Measurements from ENCODE around the gene MEI1.
A peak's percentile ranks its signal among the peaks of the same experiment; 100 is the strongest.

MEI1 gene

DNA sequence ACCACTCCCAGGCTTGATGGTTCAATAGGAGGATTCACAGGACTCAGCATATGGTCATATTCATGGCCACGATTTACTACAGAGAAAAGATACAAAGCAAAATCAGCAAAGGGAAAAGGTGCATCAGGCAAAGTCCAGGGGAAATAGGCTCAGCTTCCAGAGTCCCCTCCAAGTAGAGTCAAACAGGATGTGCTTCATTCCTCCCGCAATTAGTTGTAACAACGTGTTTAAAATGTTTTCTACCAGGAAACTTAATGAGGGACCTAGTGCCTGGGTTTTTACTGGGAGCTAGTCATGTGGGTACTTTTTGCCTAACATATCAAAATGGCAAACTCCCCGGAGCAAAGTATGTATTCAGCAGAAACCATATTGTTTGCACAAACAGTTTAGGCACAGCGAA, 118.7 kb downstream of the MEI1 start:
- Histone ChIP-seq H3K9ac (ENCODE audit: low read depth, low read length) (no peak overlapping the region), H3K4me1 (ENCODE audit: control insufficient read depth, insufficient read depth, low read length) (peaks cover 8% of the 10 kb centered on the region), H3K27me3 (ENCODE audit: control insufficient read depth, insufficient read depth, low read length) (no peaks in the 10 kb centered on the region), H3K36me3 (ENCODE audit: insufficient read depth, low read length) (no peaks in the 10 kb centered on the region), H3K9me3 (replicated peaks; ENCODE audit: low read length) (no peaks in the 10 kb centered on the region), H3K4me3 (ENCODE audit: low read length) (no peak overlapping the region), H3K4me2 (ENCODE audit: low read length) (no peak overlapping the region)

DNA sequence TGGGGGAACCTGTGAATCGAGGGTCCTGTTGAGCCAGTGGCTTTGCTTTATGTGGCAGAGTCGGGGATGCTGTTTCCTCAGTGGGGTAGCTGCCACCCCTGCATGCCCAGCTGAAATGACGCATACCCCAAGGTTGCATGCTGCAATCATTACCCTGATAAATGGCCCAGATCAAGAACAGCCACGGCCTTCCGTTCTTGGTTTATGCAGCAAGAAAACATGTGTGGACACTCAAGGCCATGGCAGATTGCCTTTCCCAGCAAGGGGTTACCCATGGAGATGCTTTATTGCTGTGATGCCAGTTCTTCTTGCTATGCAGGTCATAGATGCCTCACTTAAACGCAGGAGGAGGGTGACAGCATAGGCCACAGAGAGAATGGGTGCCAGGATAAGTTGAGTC, 119.3 kb downstream of the MEI1 start:
- Histone ChIP-seq H3K4me3 (ENCODE audit: low read length) (no peak overlapping the region), H3K4me2 (ENCODE audit: low read length) (no peak overlapping the region), H3K27me3 (ENCODE audit: control insufficient read depth, insufficient read depth, low read length) (no peaks in the 10 kb centered on the region), H3K4me1 (ENCODE audit: control insufficient read depth, insufficient read depth, low read length) (peaks cover 8% of the 10 kb centered on the region), H3K9ac (ENCODE audit: low read depth, low read length) (no peak overlapping the region), H3K9me3 (replicated peaks; ENCODE audit: low read length) (no peaks in the 10 kb centered on the region), H3K36me3 (ENCODE audit: insufficient read depth, low read length) (no peaks in the 10 kb centered on the region)

DNA sequence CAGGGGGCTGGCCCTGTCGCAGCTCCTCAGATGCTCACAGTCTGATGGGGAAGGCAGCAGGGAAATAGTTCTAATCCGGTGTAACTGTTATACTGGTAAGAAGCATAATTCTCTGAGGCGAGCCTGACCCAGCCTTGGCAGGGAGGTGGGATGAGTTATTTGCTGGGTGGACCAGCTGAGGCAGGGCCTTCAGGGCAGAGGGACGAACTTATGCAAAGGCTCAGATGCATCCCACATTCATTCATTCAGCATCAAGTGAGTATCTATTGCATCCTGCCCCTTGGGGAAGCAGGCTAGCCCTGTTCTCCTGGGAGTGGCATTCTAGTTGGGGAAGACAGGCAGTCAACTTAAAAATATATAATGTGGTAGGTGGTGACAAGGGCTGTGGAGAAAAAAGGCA, 120.0 kb downstream of the MEI1 start:
- peaks cover 12% of the 10 kb centered on the region for H3K4me1 ChIP-seq (ENCODE audit: control insufficient read depth, insufficient read depth, low read length)
- H3K9me3 ChIP-seq (replicated peaks; ENCODE audit: low read length), result no peaks in the 10 kb centered on the region
- no peak overlapping the region for H3K4me3 ChIP-seq (ENCODE audit: low read length)
- no peaks in the 10 kb centered on the region for H3K27me3 ChIP-seq (ENCODE audit: control insufficient read depth, insufficient read depth, low read length)
- H3K4me2 ChIP-seq (ENCODE audit: low read length), result no peak overlapping the region
- H3K9ac ChIP-seq (ENCODE audit: low read depth, low read length), result no peak overlapping the region
- no peaks in the 10 kb centered on the region for H3K36me3 ChIP-seq (ENCODE audit: insufficient read depth, low read length)

DNA sequence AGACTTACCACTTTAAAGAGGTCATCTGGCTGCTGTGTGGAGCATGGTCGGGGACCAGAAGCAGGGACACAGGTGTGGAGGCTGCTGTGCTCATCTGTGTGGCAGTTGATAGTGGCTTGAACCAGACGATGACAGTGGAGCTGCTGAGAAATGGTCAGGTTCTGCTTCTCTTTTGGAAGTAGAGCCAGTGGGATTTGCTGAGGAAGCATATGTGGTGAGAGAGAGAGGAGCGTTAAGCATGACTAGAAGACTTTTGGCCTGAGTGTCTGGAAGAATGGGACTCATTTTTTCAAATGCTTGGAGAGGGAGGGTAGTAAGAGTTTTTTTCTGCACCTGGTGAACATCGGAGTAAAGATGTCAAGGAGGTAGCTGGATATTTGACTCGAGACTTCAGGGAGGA, 121.1 kb downstream of the MEI1 start:
- Histone ChIP-seq H3K4me3 (ENCODE audit: low read length) (no peak overlapping the region), H3K4me2 (ENCODE audit: low read length) (no peak overlapping the region), H3K27me3 (ENCODE audit: control insufficient read depth, insufficient read depth, low read length) (no peaks in the 10 kb centered on the region), H3K4me1 (ENCODE audit: control insufficient read depth, insufficient read depth, low read length) (peaks cover 19% of the 10 kb centered on the region), H3K9ac (ENCODE audit: low read depth, low read length) (no peak overlapping the region), H3K9me3 (replicated peaks; ENCODE audit: low read length) (no peaks in the 10 kb centered on the region), H3K36me3 (ENCODE audit: insufficient read depth, low read length) (no peaks in the 10 kb centered on the region)

DNA sequence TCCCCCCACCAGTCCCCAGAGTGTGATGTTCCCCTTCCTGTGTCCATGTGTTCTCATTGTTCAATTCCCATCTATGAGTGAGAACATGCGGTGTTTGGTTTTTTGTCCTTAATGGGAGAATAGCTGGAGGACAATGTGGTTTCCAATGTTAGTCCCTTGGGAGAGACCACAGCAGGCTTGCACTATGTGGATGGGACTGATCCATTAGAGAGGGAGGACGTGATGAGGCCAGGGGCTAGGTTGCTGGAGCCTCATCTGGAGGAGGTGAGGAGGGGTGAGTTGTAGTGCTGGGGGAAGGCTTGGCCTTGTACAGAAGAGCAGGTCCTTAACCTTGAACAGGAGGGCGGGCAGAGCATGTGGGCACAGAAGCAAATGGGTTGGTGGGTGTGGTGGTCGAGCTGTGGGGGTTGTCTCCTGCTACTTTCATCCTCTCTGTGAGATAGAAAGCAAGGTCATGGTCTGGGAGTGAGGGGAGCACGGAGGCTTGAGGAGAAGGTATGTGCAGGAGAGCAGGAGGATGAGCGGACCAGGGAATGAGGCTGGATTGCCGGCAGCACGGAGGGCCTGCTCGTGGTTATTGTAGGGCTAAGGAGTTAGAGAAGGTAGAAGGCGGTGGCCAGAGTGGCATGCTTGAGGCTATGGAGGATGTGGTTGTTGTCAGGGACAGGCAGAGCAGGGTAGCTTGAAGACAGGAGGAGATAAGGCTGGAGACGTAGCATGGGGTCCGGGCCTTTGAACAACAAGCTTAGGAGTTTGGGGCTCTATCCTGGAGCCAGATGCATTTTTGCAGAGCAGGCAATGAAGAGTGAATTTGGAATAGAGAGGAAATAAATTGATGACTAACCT, 122.4 kb downstream of the MEI1 start:
- H3K4me2 ChIP-seq (ENCODE audit: low read length), result no peak overlapping the region
- H3K4me3 ChIP-seq (ENCODE audit: low read length), result no peak overlapping the region
- H3K4me1 ChIP-seq (ENCODE audit: control insufficient read depth, insufficient read depth, low read length), result peaks cover 24% of the 10 kb centered on the region
- H3K27me3 ChIP-seq (ENCODE audit: control insufficient read depth, insufficient read depth, low read length), result no peaks in the 10 kb centered on the region
- H3K36me3 ChIP-seq (ENCODE audit: insufficient read depth, low read length), result no peaks in the 10 kb centered on the region
- H3K9ac ChIP-seq (ENCODE audit: low read depth, low read length), result no peak overlapping the region
- H3K9me3 ChIP-seq (replicated peaks; ENCODE audit: low read length), result no peaks in the 10 kb centered on the region

DNA sequence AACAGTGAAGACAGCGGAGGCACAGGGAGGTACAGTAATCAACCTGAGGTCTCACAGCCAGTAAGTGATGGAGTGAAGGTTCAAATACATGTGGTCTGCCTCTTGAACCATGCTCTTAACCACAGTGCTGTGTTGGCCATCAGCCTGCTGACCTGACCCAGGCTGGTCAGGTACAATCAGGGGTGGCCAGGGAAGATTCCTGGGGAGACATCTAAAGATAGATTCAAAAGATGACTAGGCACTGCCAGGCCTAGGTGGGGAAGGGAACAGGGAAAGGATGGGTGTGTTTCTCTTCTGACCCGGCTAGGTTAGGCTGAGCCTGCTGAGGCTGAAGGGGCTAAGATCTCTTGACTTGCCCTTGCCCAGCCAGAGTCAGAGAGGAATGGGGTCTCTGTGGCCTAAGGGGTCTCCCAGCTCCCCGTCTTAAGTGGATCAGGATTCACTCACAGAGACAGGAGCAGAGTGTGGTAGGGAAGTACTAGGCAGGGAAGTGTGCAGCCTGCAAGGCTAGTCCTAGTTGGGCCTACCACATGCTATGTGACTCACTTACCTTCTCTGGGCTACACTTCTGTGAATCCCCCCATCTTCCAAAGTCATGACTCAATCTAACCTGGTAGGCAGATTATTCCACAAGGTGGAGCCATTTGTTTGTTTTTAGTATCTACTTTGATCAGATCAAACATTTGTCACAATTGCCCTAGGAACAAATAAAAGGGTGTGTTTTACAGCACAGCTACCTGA, 123.2 kb downstream of the MEI1 start:
- H3K4me3 ChIP-seq (ENCODE audit: low read length), result no peak overlapping the region
- no peaks in the 10 kb centered on the region for H3K27me3 ChIP-seq (ENCODE audit: control insufficient read depth, insufficient read depth, low read length)
- H3K4me1 ChIP-seq (ENCODE audit: control insufficient read depth, insufficient read depth, low read length), result peaks cover 30% of the 10 kb centered on the region
- H3K9me3 ChIP-seq (replicated peaks; ENCODE audit: low read length), result no peaks in the 10 kb centered on the region
- no peak overlapping the region for H3K9ac ChIP-seq (ENCODE audit: low read depth, low read length)
- H3K36me3 ChIP-seq (ENCODE audit: insufficient read depth, low read length), result no peaks in the 10 kb centered on the region
- no peak overlapping the region for H3K4me2 ChIP-seq (ENCODE audit: low read length)

DNA sequence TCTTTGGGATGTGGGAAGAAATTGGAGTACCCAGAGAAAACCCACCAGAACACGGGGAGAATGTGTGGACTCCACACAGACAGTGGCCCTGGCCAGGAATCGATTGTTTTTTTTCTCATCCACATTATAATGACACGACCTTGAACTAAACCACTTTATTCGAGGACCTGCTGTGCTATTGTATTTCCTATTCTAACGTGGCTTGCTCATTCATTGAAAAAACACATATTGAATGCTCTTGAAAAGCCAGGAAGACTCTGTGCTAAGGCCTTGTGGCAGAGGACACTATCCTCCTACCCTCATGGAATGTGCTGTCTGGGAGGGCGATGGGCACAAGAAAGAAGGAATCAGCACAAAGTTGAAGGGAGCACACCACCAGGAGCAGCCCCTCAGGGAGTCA, 124.5 kb downstream of the MEI1 start:
- Histone ChIP-seq H3K36me3 (ENCODE audit: insufficient read depth, low read length) (no peaks in the 10 kb centered on the region), H3K9ac (ENCODE audit: low read depth, low read length) (no peak overlapping the region)

DNA sequence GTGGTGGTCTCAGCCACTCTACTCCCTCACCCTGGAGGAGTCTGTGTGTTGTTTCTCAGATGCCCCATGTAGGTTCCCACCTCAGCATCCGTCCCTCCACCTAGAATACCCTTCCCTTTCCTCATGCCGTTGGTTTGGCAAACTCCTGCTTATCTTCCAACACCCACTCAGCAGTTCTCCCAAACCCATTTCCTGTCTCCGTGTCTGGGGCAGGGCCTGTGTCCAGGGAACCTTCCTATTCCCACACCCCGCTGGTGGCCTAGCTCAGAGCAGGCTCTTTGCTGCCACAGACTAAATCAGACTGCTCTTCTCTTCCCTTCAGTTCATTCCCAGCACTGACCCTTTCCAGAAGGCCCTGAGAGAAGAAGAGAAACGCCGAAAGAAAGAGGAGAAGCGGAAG, 126.1 kb downstream of the MEI1 start:
- Histone ChIP-seq H3K4me3 (ENCODE audit: low read length) (no peak overlapping the region), H3K27me3 (ENCODE audit: control insufficient read depth, insufficient read depth, low read length) (no peaks in the 10 kb centered on the region), H3K36me3 (ENCODE audit: insufficient read depth, low read length) (no peaks in the 10 kb centered on the region), H3K4me2 (ENCODE audit: low read length) (peak overlapping the region; percentile 23), H3K9me3 (replicated peaks; ENCODE audit: low read length) (no peaks in the 10 kb centered on the region), H3K9ac (ENCODE audit: low read depth, low read length) (peak overlapping the region; percentile 32), H3K4me1 (ENCODE audit: control insufficient read depth, insufficient read depth, low read length) (peaks cover 30% of the 10 kb centered on the region)

More for the DNA sequence above, 124.5 kb downstream of the MEI1 start:
- Histone ChIP-seq H3K4me1 (ENCODE audit: control insufficient read depth, insufficient read depth, low read length) (peaks cover 30% of the 10 kb centered on the region), H3K4me3 (ENCODE audit: low read length) (no peak overlapping the region), H3K9me3 (replicated peaks; ENCODE audit: low read length) (no peaks in the 10 kb centered on the region), H3K27me3 (ENCODE audit: control insufficient read depth, insufficient read depth, low read length) (no peaks in the 10 kb centered on the region), H3K4me2 (ENCODE audit: low read length) (no peak overlapping the region)

DNA sequence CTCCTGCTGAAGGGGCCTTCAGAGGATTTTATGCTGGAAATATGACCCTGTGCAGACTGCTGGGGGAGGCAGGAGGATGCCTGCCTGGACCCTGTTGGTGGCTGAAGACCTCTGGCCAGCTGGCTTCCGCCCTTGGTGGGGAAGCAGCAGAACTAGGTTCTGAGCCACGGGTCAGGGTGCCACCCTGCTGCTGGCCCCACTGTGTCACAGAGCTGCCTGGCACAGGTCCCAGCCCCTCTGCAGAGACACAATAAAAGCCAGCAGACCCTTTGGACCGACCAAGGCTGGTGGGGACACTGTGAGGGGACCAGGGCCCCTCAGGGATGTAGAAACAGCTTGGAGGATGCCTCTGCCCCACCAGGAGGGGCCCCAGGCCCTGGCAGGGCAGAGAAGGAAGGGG, 126.7 kb downstream of the MEI1 start:
- H3K36me3 ChIP-seq (ENCODE audit: insufficient read depth, low read length), result no peaks in the 10 kb centered on the region
- H3K27me3 ChIP-seq (ENCODE audit: control insufficient read depth, insufficient read depth, low read length), result no peaks in the 10 kb centered on the region
- H3K9ac ChIP-seq (ENCODE audit: low read depth, low read length), result no peak overlapping the region
- H3K4me3 ChIP-seq (ENCODE audit: low read length), result no peak overlapping the region
- H3K4me1 ChIP-seq (ENCODE audit: control insufficient read depth, insufficient read depth, low read length), result peaks cover 30% of the 10 kb centered on the region
- no peak overlapping the region for H3K4me2 ChIP-seq (ENCODE audit: low read length)
- H3K9me3 ChIP-seq (replicated peaks; ENCODE audit: low read length), result no peaks in the 10 kb centered on the region

DNA sequence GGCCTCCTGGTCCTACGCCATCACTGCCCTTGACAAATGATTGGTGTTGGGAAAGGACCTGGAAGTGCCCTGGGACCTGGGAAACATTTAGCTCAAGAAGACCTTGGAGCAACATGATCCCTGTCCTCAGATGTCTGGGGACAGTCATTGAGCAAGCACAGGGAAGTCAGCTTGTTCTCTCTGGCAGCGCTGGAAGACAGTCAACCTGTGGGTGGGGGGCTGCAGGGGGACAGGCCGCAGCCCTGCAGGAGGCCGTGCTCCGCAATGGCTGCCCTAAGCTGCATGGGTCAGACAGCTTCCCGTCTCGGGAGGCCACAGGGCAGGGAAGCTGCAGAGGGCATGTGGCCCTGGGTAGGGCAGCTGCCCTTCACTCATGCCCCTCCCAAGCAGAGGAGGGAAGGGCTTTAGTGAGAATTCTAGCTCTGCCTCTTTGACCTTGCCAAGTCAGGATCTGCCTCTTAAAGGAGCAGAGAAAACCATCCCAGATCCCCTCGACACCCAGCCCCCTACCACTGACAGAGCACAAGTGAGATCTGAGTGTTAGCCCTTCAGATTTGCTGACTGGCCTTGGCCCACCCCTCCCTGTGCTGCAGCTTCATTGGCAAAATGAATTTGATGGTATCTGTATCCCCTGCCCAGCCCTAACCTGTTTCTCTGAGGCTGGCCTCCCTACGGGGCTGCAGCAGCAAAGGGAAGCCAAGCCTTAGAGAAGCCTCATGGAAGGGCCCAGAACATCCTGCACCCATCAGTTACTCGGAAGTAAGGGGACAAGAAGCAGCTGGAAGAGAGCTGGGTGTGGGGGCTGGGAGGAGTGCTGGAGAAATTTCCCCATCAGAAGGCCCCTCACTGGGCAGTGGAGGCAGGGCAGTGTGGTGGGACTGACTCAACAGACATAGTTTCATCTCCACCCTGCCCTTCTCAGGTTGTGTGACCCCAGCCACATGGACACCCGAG, 127.4 kb downstream of the MEI1 start:
- H3K4me2 ChIP-seq (ENCODE audit: low read length), result no peak overlapping the region
- H3K36me3 ChIP-seq (ENCODE audit: insufficient read depth, low read length), result no peaks in the 10 kb centered on the region
- peaks cover 34% of the 10 kb centered on the region for H3K4me1 ChIP-seq (ENCODE audit: control insufficient read depth, insufficient read depth, low read length)
- H3K4me3 ChIP-seq (ENCODE audit: low read length), result no peak overlapping the region
- no peaks in the 10 kb centered on the region for H3K27me3 ChIP-seq (ENCODE audit: control insufficient read depth, insufficient read depth, low read length)
- H3K9me3 ChIP-seq (replicated peaks; ENCODE audit: low read length), result no peaks in the 10 kb centered on the region
- no peak overlapping the region for H3K9ac ChIP-seq (ENCODE audit: low read depth, low read length)

DNA sequence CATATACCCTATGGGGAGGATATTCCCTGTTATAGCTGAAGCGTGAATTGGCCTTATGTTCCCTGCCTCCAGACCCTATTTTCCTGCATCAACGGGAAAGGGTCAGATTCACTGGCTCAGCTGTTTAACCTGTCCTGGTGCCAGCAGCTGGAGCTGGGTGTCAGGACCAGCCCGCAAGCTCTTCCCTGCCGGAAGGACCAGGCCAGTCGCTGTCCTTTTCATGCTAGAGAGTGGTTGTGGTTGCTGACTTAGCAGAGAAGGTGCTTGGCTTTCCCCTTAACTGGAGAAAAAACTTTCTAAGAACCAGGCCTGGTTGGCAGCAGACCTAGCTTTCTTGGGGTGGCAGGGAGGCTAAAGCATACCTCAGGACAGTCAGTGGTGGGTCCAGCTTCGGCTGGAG, 128.4 kb downstream of the MEI1 start:
- Histone ChIP-seq H3K4me1 (ENCODE audit: control insufficient read depth, insufficient read depth, low read length) (peaks cover 43% of the 10 kb centered on the region), H3K4me2 (ENCODE audit: low read length) (no peak overlapping the region), H3K9me3 (replicated peaks; ENCODE audit: low read length) (no peaks in the 10 kb centered on the region), H3K36me3 (ENCODE audit: insufficient read depth, low read length) (no peaks in the 10 kb centered on the region), H3K27me3 (ENCODE audit: control insufficient read depth, insufficient read depth, low read length) (no peaks in the 10 kb centered on the region), H3K4me3 (ENCODE audit: low read length) (no peak overlapping the region), H3K9ac (ENCODE audit: low read depth, low read length) (no peak overlapping the region)

Measured in skeletal muscle satellite cell (primary cell).